ENCODE data around the gene ANO3. TPM values are rescaled to one million over a fixed set of nuclear protein-coding genes. Genes with fewer than 3 reads are reported as not detected.

Gene ANO3
- total and polyA plus RNA-seq, 2 experiments from 2014 or later, result not detected

- H3K4me3 ChIP-seq, result no peak overlapping the region
- H3K27ac ChIP-seq, result no peak overlapping the region
- H3K27me3 ChIP-seq, result no peaks in the 10 kb centered on the region
- no peak for TF ChIP-seq CTCF (IDR thresholded peaks at IDR 0.05; ENCODE audit: low read depth, low read length)
- DNase-seq (ENCODE audit: low read depth in 1 of 2, low spot score in 1 of 2), result no peak
- H3K4me1 ChIP-seq (ENCODE audit: low read depth), result no peaks in the 10 kb centered on the region
- H3K36me3 ChIP-seq, result no peaks in the 10 kb centered on the region
- H3K9me3 ChIP-seq (ENCODE audit: low read depth), result no peaks in the 10 kb centered on the region
Measured at GRCh38 chr11:26335903-26336302, 4.0 kb downstream of the ANO3 start.

- no peak for TF ChIP-seq CTCF (IDR thresholded peaks at IDR 0.05; ENCODE audit: low read depth, low read length)
- DNase-seq (ENCODE audit: low read depth in 1 of 2, low spot score in 1 of 2), result peak in 1 of 2 donors; percentile 52
- H3K27ac ChIP-seq, result no peak overlapping the region
- no peak overlapping the region for H3K4me3 ChIP-seq
- no peaks in the 10 kb centered on the region for H3K4me1 ChIP-seq (ENCODE audit: low read depth)
- no peaks in the 10 kb centered on the region for H3K27me3 ChIP-seq
- H3K36me3 ChIP-seq, result no peaks in the 10 kb centered on the region
- H3K9me3 ChIP-seq (ENCODE audit: low read depth), result no peaks in the 10 kb centered on the region
Measured at GRCh38 chr11:26344647-26345046, 12.7 kb downstream of the ANO3 start.

- H3K4me3 ChIP-seq, result no peak overlapping the region
- no peaks in the 10 kb centered on the region for H3K9me3 ChIP-seq (ENCODE audit: low read depth)
- H3K27ac ChIP-seq, result no peak overlapping the region
- no peaks in the 10 kb centered on the region for H3K36me3 ChIP-seq
- TF ChIP-seq CTCF (IDR thresholded peaks at IDR 0.05; ENCODE audit: low read depth, low read length), result no peak
- no peaks in the 10 kb centered on the region for H3K27me3 ChIP-seq
- H3K4me1 ChIP-seq (ENCODE audit: low read depth), result no peaks in the 10 kb centered on the region
- DNase-seq (ENCODE audit: low read depth in 1 of 2, low spot score in 1 of 2), result peak in 1 of 2 donors; percentile 34
Measured at GRCh38 chr11:26348776-26349175, 16.8 kb downstream of the ANO3 start.

- Histone ChIP-seq H3K27ac (no peak overlapping the region), H3K27me3 (no peaks in the 10 kb centered on the region), H3K36me3 (no peaks in the 10 kb centered on the region), H3K4me3 (no peak overlapping the region), H3K9me3 (ENCODE audit: low read depth) (no peaks in the 10 kb centered on the region), H3K4me1 (ENCODE audit: low read depth) (no peaks in the 10 kb centered on the region)
- DNase-seq (ENCODE audit: low read depth in 1 of 2, low spot score in 1 of 2), result no peak
- TF ChIP-seq CTCF (IDR thresholded peaks at IDR 0.05; ENCODE audit: low read depth, low read length), result no peak
Measured at GRCh38 chr11:26350002-26350401, 18.1 kb downstream of the ANO3 start.

GRCh38 chr11:26353010-26353409, 21.1 kb downstream of the ANO3 start:
- Histone ChIP-seq H3K27ac (no peak overlapping the region), H3K4me1 (ENCODE audit: low read depth) (no peaks in the 10 kb centered on the region), H3K9me3 (ENCODE audit: low read depth) (no peaks in the 10 kb centered on the region), H3K4me3 (no peak overlapping the region), H3K27me3 (no peaks in the 10 kb centered on the region), H3K36me3 (no peaks in the 10 kb centered on the region)
- no peak for TF ChIP-seq CTCF (IDR thresholded peaks at IDR 0.05; ENCODE audit: low read depth, low read length)
- DNase-seq (ENCODE audit: low read depth in 1 of 2, low spot score in 1 of 2), result no peak

GRCh38 chr11:26359055-26359454, 27.1 kb downstream of the ANO3 start:
- TF ChIP-seq CTCF (IDR thresholded peaks at IDR 0.05; ENCODE audit: low read depth, low read length), result no peak
- H3K27me3 ChIP-seq, result no peaks in the 10 kb centered on the region
- no peak for DNase-seq (ENCODE audit: low read depth in 1 of 2, low spot score in 1 of 2)
- no peak overlapping the region for H3K27ac ChIP-seq
- H3K36me3 ChIP-seq, result no peaks in the 10 kb centered on the region
- H3K4me3 ChIP-seq, result no peak overlapping the region
- H3K9me3 ChIP-seq (ENCODE audit: low read depth), result no peaks in the 10 kb centered on the region
- no peaks in the 10 kb centered on the region for H3K4me1 ChIP-seq (ENCODE audit: low read depth)
